Keratinocyte (primary cell): Measurements from ENCODE around the gene ZNRD2.

Experiments
- EZH2 ChIP-seq: IDR thresholded peaks from one replicate; pipeline ENCODE4 v1.6.1; 2012; ENCODE audit warnings: inconsistent platforms, mild to moderate bottlenecking, low read length, moderate library complexity
- TF ChIP-seq, protein P1 (sequence below), 3 experiments: IDR thresholded peaks in 1 of 3; conservative IDR thresholded peaks in 1 of 3; optimal IDR thresholded peaks in 1 of 3; 2 replicates in 2 of 3; 3 replicates in 1 of 3; pipeline versions ENCODE3 to v1.5.1; 2011; ENCODE audit warnings: low read length in 3 of 3, mild to moderate bottlenecking in 3 of 3, moderate library complexity in 2 of 3, control low read depth in 1 of 3, inconsistent platforms in 1 of 3; ENCODE audit not compliant: insufficient read depth in 2 of 3; ENCODE audit errors: extremely low read depth in 1 of 3

DNA sequence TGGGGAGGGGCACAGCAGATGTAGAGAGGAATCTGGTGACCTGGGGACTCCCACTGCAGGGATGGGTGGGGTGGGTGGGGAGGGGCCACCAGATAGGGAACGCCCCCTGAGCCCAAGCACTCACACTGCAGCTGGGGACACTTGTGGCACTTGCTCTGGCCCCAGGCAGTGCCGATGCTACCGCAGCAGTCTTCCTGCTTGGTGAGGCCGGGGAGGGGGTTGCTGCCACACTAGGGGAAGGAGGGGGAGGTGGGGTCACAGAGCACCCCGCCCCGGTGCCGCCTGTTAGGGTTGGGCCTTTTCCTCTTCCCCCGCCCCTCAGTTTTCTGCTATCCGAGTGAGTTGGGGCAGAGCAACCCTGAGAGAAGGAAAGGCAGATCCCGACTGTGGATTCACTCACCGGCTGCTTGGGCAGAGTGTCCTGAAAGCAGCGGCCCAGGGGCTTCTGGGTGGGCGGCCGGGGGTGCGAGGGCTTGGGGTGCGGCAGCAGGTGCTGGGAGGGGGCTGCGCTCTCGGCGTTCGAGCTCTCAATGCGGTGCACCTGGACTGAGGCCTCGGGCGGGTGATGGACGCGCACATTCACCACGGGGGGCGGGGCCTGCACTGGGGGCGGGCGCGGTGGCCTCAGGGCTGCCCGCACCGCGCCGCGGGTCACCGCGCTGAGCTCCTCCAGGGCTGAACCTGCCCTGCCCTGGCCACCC is 16.8 kb upstream of the ZNRD2 start:
- TF ChIP-seq, protein P1, sequence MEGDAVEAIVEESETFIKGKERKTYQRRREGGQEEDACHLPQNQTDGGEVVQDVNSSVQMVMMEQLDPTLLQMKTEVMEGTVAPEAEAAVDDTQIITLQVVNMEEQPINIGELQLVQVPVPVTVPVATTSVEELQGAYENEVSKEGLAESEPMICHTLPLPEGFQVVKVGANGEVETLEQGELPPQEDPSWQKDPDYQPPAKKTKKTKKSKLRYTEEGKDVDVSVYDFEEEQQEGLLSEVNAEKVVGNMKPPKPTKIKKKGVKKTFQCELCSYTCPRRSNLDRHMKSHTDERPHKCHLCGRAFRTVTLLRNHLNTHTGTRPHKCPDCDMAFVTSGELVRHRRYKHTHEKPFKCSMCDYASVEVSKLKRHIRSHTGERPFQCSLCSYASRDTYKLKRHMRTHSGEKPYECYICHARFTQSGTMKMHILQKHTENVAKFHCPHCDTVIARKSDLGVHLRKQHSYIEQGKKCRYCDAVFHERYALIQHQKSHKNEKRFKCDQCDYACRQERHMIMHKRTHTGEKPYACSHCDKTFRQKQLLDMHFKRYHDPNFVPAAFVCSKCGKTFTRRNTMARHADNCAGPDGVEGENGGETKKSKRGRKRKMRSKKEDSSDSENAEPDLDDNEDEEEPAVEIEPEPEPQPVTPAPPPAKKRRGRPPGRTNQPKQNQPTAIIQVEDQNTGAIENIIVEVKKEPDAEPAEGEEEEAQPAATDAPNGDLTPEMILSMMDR (optimal IDR thresholded peaks at IDR 0.05 in 1 of 3, IDR thresholded peaks at IDR 0.05 in 1 of 3, conservative IDR thresholded peaks at IDR 0.05 in 1 of 3; ENCODE audit: extremely low read depth in 1 of 3, insufficient read depth in 2 of 3, low read length in 3 of 3): no peak
- TF ChIP-seq EZH2: no peak
